GM12878 (cell line): ENCODE results near the gene PAX7. TPM values are rescaled to one million over a fixed set of nuclear protein-coding genes. Genes with fewer than 3 reads are reported as not detected.

Experiments used
- ATAC-seq: fragments of 200-7000 bp; cut with Tn5 transposase; 3 replicates; pipeline ENCODE4 v1.9.1; 2020; ENCODE audit warnings: mild to moderate bottlenecking, moderate library complexity
- BruUV-seq: library from RNA; stranded (reverse); fragments of 400-500 nt; replicated peaks from 2 replicates; lab custom pipeline; 2021; lab: Mats Ljungman, UMichigan
- CTCF ChIA-PET: fragments of 300-600 bp; sonication (Branson Sonifier 250); formaldehyde crosslinking; extraction: SDS; loops from one replicate; lab custom pipeline; 2021; ENCODE audit warnings: inconsistent platforms; lab: Yijun Ruan, JAX
- POLR2A ChIA-PET: fragments of 350-600 bp; formaldehyde crosslinking; extraction: SDS; loops from one replicate; lab custom pipeline; 2021; ENCODE audit warnings: inconsistent platforms; lab: Charles Lee
- RAD21 ChIA-PET: fragments of 300-600 bp; sonication (Branson Sonifier 250); formaldehyde crosslinking; loops from one replicate; lab custom pipeline; 2023; ENCODE audit warnings: antibody characterized with exemption; ENCODE audit not compliant: unreplicated experiment; lab: Charles Lee
- SMC1A ChIA-PET: fragments of 300-600 bp; sonication (Branson Sonifier 250); formaldehyde crosslinking; loops from one replicate; lab custom pipeline; 2023; ENCODE audit not compliant: unreplicated experiment, uncharacterized antibody; lab: Charles Lee
- DNase-seq: peaks from one replicate; pipeline ENCODE4 v3.0.0-alpha.2; 2011; ENCODE audit warnings: low read depth, low spot score
- FAIRE-seq: peaks from 3 replicates; lab custom pipeline; 2011; peaks lifted over from hg19 to GRCh38; lab: Jason Lieb, UNC
- H2AFZ ChIP-seq: 2 replicates; pipeline ENCODE4 v1.6.0; 2011; ENCODE audit warnings: low read depth, low read length, control low read depth; ENCODE audit not compliant: control insufficient read depth
- H3K27ac ChIP-seq: 2 replicates; pipeline ENCODE4 v1.5.1; 2011; ENCODE audit warnings: control low read depth; ENCODE audit not compliant: control insufficient read depth, insufficient read depth
- H3K27me3 ChIP-seq, 2 experiments: replicated peaks in 1 of 2; 2 replicates each; pipeline versions ENCODE4 v1.6.0 to v1.6.1; 2011; ENCODE audit warnings: low read length in 1 of 2; ENCODE audit not compliant: control insufficient read depth in 2 of 2, insufficient read depth in 2 of 2
- H3K36me3 ChIP-seq, 2 experiments: 2 replicates each; pipeline ENCODE4 v1.5.1; 2011; ENCODE audit warnings: low read length in 1 of 2; ENCODE audit not compliant: control insufficient read depth in 2 of 2, insufficient read depth in 2 of 2
- H3K4me1 ChIP-seq: 2 replicates; pipeline ENCODE4 v1.6.1; 2011; ENCODE audit warnings: mild to moderate bottlenecking, low read length, moderate library complexity, mixed read lengths; ENCODE audit not compliant: control insufficient read depth, insufficient read depth
- H3K4me2 ChIP-seq: 2 replicates; pipeline ENCODE4 v1.6.0; 2011; ENCODE audit warnings: control low read depth; ENCODE audit not compliant: control insufficient read depth, insufficient read depth
- H3K4me3 ChIP-seq: fragments of 200-600 bp; sonication (generic); 2 replicates; pipeline ENCODE4 v1.5.1; 2016
- H3K79me2 ChIP-seq: 2 replicates; pipeline ENCODE4 v1.6.0; 2011; ENCODE audit warnings: low read length; ENCODE audit not compliant: control insufficient read depth, insufficient read depth
- H3K9ac ChIP-seq: 2 replicates; pipeline ENCODE4 v1.8.0; 2011; ENCODE audit warnings: low read length, control low read depth, mixed read lengths; ENCODE audit not compliant: control insufficient read depth, insufficient read depth
- H3K9me3 ChIP-seq: replicated peaks from 3 replicates; pipeline ENCODE4 v1.5.1; 2011; ENCODE audit warnings: mild to moderate bottlenecking, low read length; ENCODE audit not compliant: control insufficient read depth, insufficient read depth
- H4K20me1 ChIP-seq: 2 replicates; pipeline ENCODE4 v1.6.0; 2011; ENCODE audit not compliant: control insufficient read depth, insufficient read depth
- CBX3 ChIP-seq: fragments of 200-600 bp; sonication (generic); IDR thresholded peaks from 2 replicates; pipeline ENCODE4 v1.6.1; 2016; ENCODE audit warnings: low read depth, borderline replicate concordance
- CBX5 ChIP-seq: sonication (generic); IDR thresholded peaks from 2 replicates; pipeline ENCODE4 v1.6.1; 2016; ENCODE audit warnings: low read depth, moderate library complexity, mild to moderate bottlenecking, inconsistent platforms
- CEBPB ChIP-seq, 2 experiments: fragments of 150-350 bp in 1 of 2; IDR thresholded peaks; 2 replicates each; pipeline ENCODE4 v1.6.1; 2012 to 2014; ENCODE audit warnings: low read depth in 2 of 2, low read length in 2 of 2, borderline replicate concordance in 1 of 2, inconsistent platforms in 1 of 2
- CHD2 ChIP-seq: IDR thresholded peaks from 2 replicates; pipeline ENCODE4 v1.6.1; 2011; ENCODE audit warnings: low read depth, low read length, improper control_type of control experiment, borderline replicate concordance
- CREM ChIP-seq: IDR thresholded peaks from 2 replicates; pipeline ENCODE4 v1.6.1; 2014; ENCODE audit warnings: antibody characterized with exemption, low read depth
- EED ChIP-seq: sonication (generic); IDR thresholded peaks from 2 replicates; pipeline ENCODE4 v1.6.1; 2016; ENCODE audit warnings: antibody characterized with exemption, low read depth
- ETV6 ChIP-seq, 2 experiments: fragments of 450-650 bp in 1 of 2; IDR thresholded peaks in 1 of 2; conservative IDR thresholded peaks in 1 of 2; 2 replicates each; pipeline ENCODE4 v1.6.1; 2014; ENCODE audit warnings: antibody characterized with exemption in 1 of 2, borderline replicate concordance in 1 of 2, low read depth in 1 of 2, mild to moderate bottlenecking in 1 of 2, moderate library complexity in 1 of 2
- HCFC1 ChIP-seq: fragments of 150-350 bp; IDR thresholded peaks from 2 replicates; pipeline ENCODE4 v1.6.1; 2014; ENCODE audit warnings: low read length
- MTA2 ChIP-seq: fragments of 450-650 bp; IDR thresholded peaks from 2 replicates; pipeline ENCODE4 v1.6.1; 2016; ENCODE audit warnings: low read depth, mild to moderate bottlenecking, moderate library complexity
- NR2C1 ChIP-seq: fragments of 450-650 bp; IDR thresholded peaks from 2 replicates; pipeline ENCODE4 v1.6.1; 2017; ENCODE audit warnings: antibody characterized with exemption, mild to moderate bottlenecking, moderate library complexity
- NR2F1 ChIP-seq: fragments of 450-650 bp; conservative IDR thresholded peaks from 2 replicates; pipeline ENCODE4 v1.6.1; 2017; ENCODE audit warnings: mild to moderate bottlenecking
- PAX8 ChIP-seq: fragments of 450-650 bp; IDR thresholded peaks from 2 replicates; pipeline ENCODE4 v1.6.1; 2017; ENCODE audit warnings: mild to moderate bottlenecking, moderate library complexity
- RAD21 ChIP-seq: IDR thresholded peaks from 2 replicates; pipeline ENCODE4 v1.6.1; 2011; ENCODE audit warnings: mild to moderate bottlenecking, low read depth, low read length, moderate library complexity; ENCODE audit not compliant: insufficient read depth
- RFX5 ChIP-seq: IDR thresholded peaks from 2 replicates; pipeline ENCODE4 v1.6.1; 2011; ENCODE audit warnings: low read depth, low read length, improper control_type of control experiment
- ZNF384 ChIP-seq: IDR thresholded peaks from 2 replicates; pipeline ENCODE4 v1.6.1; 2012; ENCODE audit warnings: low read depth, mild to moderate bottlenecking, low read length, improper control_type of control experiment, borderline replicate concordance
- WGBS: methylation state at CpG from one replicate; pipeline ENCODE4 v1.1.6; 2016; ENCODE audit warnings: low lambda C conversion rate; ENCODE audit not compliant: insufficient replicate concordance, insufficient coverage; ENCODE audit errors: missing lambda C conversion rate; 5-methylcytosine and 5-hydroxymethylcytosine counted together
- in situ Hi-C: fragments of 300-500 bp; cut with MboI; formaldehyde crosslinking; loops from 9 replicates; pipeline ENCODE4 v1.14.3; 2018; ENCODE audit warnings: mixed read lengths
- intact Hi-C: fragments of 100-400 bp; cut with micrococcal nuclease; formaldehyde crosslinking; loops from one replicate; pipeline ENCODE4 v1.14.2; 2022; ENCODE audit not compliant: unreplicated experiment
- polyA plus RNA-seq, 11 experiments: library from polyadenylated mRNA; depleted of rRNA in 4 of 11; unstranded in 6 of 11; stranded (reverse) in 5 of 11; fragments of >200 nt; fragmentation: Nextera tagmentation in 4 of 11; fragmentation: Illumina TruSeq in 1 of 11; extraction: Ambion mirVana in 4 of 11; extraction: Trizol in 1 of 11; gene quantifications; 1 replicate in 1 of 11; 2 replicates in 10 of 11; pipeline versions ENCODE4 v1.2.1 to v1.2.3, GENCODE V29; 2011 to 2016; ENCODE audit warnings: inconsistent platforms in 2 of 11, missing spikeins in 2 of 11, low read depth in 1 of 11
- total RNA-seq, 4 experiments: library from RNA; depleted of rRNA in 3 of 4; stranded (reverse); fragments of >200 nt in 3 of 4; fragmentation: Illumina TruSeq in 1 of 4; extraction: Trizol in 1 of 4; gene quantifications; 2 replicates each; pipeline versions ENCODE4 v1.2.1 to v1.2.3, GENCODE V29; 2013 to 2021
- TF ChIP-seq, protein P1 (sequence below): fragments of 450-650 bp; IDR thresholded peaks from 2 replicates; pipeline ENCODE4 v1.6.1; 2018; ENCODE audit warnings: mild to moderate bottlenecking, low read depth, moderate library complexity; ENCODE audit not compliant: partially characterized antibody
- TF ChIP-seq, protein P2 (sequence below): IDR thresholded peaks from 2 replicates; pipeline ENCODE4 v1.6.1; 2011; ENCODE audit warnings: borderline replicate concordance, low read depth, mild to moderate bottlenecking, moderate library complexity, low read length; ENCODE audit not compliant: insufficient read depth, poor library complexity, severe bottlenecking

Gene PAX7
- total and polyA plus RNA-seq, 10 of the 15 experiments (the other 5 are each of a cell fraction or from before 2014, with no cell fraction given), result not detected

DNA sequence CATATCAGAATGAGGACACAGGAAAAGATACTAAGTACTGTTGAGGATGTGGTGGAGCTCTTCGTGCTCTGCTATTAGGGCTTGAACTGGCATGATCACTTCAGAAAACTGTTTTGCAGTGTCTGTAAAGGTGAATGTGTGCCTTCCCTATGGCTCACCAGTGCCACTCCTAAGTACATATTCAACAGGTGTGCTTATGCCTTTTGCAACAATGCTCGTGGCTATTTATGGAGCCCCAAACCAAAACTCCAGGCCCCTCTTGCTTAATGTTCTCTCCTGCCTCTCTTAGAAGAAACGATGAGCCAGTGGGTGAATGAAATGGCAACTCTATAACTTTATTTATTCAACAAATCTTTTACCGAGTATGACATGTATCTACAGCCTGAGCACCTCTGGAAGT, 158.6 kb downstream of the PAX7 start:
- H3K4me1 ChIP-seq, result no peaks in the 10 kb centered on the region
- H3K27me3 ChIP-seq, result peaks cover 0 to 4% of the 10 kb centered on the region in 2 experiments; a peak in 2 of 4 replicates
- no peak for FAIRE-seq
- no peak for ATAC-seq
- no TSS peak for BruUV-seq
- H3K4me3 ChIP-seq, result no peak overlapping the region
- in situ Hi-C loops, result no loop called here
- no peak overlapping the region for H3K9ac ChIP-seq
- ChIA-PET RAD21 (no interaction called here), CTCF (no interaction called here), SMC1A (no interaction called here), POLR2A (interaction anchor here (0.7 kb wide), 1 partner anchor 1300 kb away, joined by 4 read pairs; no protein-coding TSS in a partner anchor)
- no peaks in the 10 kb centered on the region for H3K36me3 ChIP-seq
- no peaks in the 10 kb centered on the region for H4K20me1 ChIP-seq
- H2AFZ ChIP-seq, result no peak overlapping the region
- H3K79me2 ChIP-seq, result no peaks in the 10 kb centered on the region
- H3K4me2 ChIP-seq, result no peak overlapping the region
- 13% methylated on average over 4 of the region's 4 CpGs for WGBS
- no peak overlapping the region for H3K27ac ChIP-seq
- no peak for DNase-seq
- intact Hi-C loops, result no loop called here
- TF ChIP-seq CEBPB (IDR thresholded peaks at IDR 0.05; ENCODE audit: borderline replicate concordance in 1 of 2, low read depth in 2 of 2, low read length in 2 of 2), result no peak
- TF ChIP-seq MTA2, result no peak
- TF ChIP-seq CBX3, result no peak
- TF ChIP-seq RFX5, result no peak
- no peak for TF ChIP-seq HCFC1
- TF ChIP-seq CBX5, result no peak
- no peak for TF ChIP-seq CHD2
- no peak for TF ChIP-seq EED
- no peak for TF ChIP-seq NR2F1
- no peak for TF ChIP-seq NR2C1
- TF ChIP-seq, protein P1, sequence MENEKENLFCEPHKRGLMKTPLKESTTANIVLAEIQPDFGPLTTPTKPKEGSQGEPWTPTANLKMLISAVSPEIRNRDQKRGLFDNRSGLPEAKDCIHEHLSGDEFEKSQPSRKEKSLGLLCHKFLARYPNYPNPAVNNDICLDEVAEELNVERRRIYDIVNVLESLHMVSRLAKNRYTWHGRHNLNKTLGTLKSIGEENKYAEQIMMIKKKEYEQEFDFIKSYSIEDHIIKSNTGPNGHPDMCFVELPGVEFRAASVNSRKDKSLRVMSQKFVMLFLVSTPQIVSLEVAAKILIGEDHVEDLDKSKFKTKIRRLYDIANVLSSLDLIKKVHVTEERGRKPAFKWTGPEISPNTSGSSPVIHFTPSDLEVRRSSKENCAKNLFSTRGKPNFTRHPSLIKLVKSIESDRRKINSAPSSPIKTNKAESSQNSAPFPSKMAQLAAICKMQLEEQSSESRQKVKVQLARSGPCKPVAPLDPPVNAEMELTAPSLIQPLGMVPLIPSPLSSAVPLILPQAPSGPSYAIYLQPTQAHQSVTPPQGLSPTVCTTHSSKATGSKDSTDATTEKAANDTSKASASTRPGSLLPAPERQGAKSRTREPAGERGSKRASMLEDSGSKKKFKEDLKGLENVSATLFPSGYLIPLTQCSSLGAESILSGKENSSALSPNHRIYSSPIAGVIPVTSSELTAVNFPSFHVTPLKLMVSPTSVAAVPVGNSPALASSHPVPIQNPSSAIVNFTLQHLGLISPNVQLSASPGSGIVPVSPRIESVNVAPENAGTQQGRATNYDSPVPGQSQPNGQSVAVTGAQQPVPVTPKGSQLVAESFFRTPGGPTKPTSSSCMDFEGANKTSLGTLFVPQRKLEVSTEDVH, result no peak
- no peak for TF ChIP-seq ZNF384
- no peak for TF ChIP-seq PAX8
- TF ChIP-seq CREM, result no peak
- TF ChIP-seq, protein P2, sequence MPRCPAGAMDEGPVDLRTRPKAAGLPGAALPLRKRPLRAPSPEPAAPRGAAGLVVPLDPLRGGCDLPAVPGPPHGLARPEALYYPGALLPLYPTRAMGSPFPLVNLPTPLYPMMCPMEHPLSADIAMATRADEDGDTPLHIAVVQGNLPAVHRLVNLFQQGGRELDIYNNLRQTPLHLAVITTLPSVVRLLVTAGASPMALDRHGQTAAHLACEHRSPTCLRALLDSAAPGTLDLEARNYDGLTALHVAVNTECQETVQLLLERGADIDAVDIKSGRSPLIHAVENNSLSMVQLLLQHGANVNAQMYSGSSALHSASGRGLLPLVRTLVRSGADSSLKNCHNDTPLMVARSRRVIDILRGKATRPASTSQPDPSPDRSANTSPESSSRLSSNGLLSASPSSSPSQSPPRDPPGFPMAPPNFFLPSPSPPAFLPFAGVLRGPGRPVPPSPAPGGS, result no peak
- TF ChIP-seq ETV6 (conservative IDR thresholded peaks at IDR 0.05 in 1 of 2, IDR thresholded peaks at IDR 0.05 in 1 of 2; ENCODE audit: borderline replicate concordance in 1 of 2, low read depth in 1 of 2), result no peak
- no peak for TF ChIP-seq RAD21
- H3K9me3 ChIP-seq, result no peaks in the 10 kb centered on the region
